Calu3 (cell line): ENCODE measurements around the gene ABCA4. TPM values are rescaled to one million over a fixed set of nuclear protein-coding genes. Genes with fewer than 3 reads are reported as not detected.
"Not testable (repeated sequence)": the region's sequence is repeated elsewhere in the genome, so short reads cannot be mapped to it uniquely, and the experiment has no call there.

ENCODE experiments used
- Bru-seq: library from RNA; stranded (reverse); fragments of 400-500 nt; gene quantifications from one replicate; lab custom pipeline; 2021; lab: Mats Ljungman, UMichigan
- BruChase-seq, 2 experiments: library from RNA; stranded (reverse); fragments of 400-500 nt; gene quantifications; one replicate each; lab custom pipeline; 2021; lab: Mats Ljungman, UMichigan
- BruUV-seq: library from RNA; stranded (reverse); fragments of 400-500 nt; replicated peaks from 2 replicates; lab custom pipeline; 2021; lab: Mats Ljungman, UMichigan
- CTCF ChIA-PET: fragments of 300-600 bp; sonication (Branson Sonifier 250); formaldehyde crosslinking; loops from one replicate; lab custom pipeline; 2022; ENCODE audit warnings: antibody characterized with exemption; lab: Charles Lee
- DNase-seq: peaks from one replicate; pipeline ENCODE4 v3.0.0; 2022
- H3K27ac Mint-ChIP-seq: one replicate; pipeline ENCODE4 v1.8.0; 2022; ENCODE audit warnings: mixed read lengths; ENCODE audit not compliant: unreplicated experiment
- H3K27me3 Mint-ChIP-seq: one replicate; pipeline ENCODE4 v1.8.0; 2022; ENCODE audit warnings: mixed read lengths; ENCODE audit not compliant: unreplicated experiment
- H3K36me3 Mint-ChIP-seq: one replicate; pipeline ENCODE4 v1.8.0; 2022; ENCODE audit warnings: mild to moderate bottlenecking, moderate library complexity, mixed read lengths; ENCODE audit not compliant: insufficient read depth, unreplicated experiment
- H3K4me1 Mint-ChIP-seq: one replicate; pipeline ENCODE4 v1.8.0; 2022; ENCODE audit warnings: mild to moderate bottlenecking, low read depth, mixed read lengths; ENCODE audit not compliant: unreplicated experiment
- H3K4me3 Mint-ChIP-seq: one replicate; pipeline ENCODE4 v1.8.0; 2022; ENCODE audit warnings: mild to moderate bottlenecking, low read depth, moderate library complexity, mixed read lengths; ENCODE audit not compliant: unreplicated experiment
- H3K9me3 Mint-ChIP-seq: one replicate; pipeline ENCODE4 v1.8.0; 2022; ENCODE audit warnings: low read depth, mixed read lengths; ENCODE audit not compliant: unreplicated experiment
- intact Hi-C: fragments of 100-400 bp; cut with micrococcal nuclease; formaldehyde crosslinking; loops from one replicate; pipeline ENCODE4 v1.10.0; 2022; ENCODE audit not compliant: unreplicated experiment
- long read RNA-seq: library from polyadenylated mRNA; stranded (forward); transcript quantifications from one replicate; pipeline ENCODE4 v2.0.0, GENCODE V29; 2022
- total RNA-seq: library from RNA; stranded (reverse); gene quantifications from 2 replicates; pipeline ENCODE4 v1.2.3, GENCODE V29; 2022
- TF ChIP-seq, protein P1 (sequence below): fragments of 200-600 bp; IDR thresholded peaks from one replicate; pipeline ENCODE4 v1.8.0; 2022; ENCODE audit warnings: antibody characterized with exemption; ENCODE audit not compliant: unreplicated experiment

The ABCA4 gene
- 0.31 and 0.37 TPM in 2 replicates for total RNA-seq
- percentile 7 among the genes with signal in this experiment for Bru-seq, nascent RNA
- percentile 12 among the genes with signal in this experiment for BruChase-seq, experiment 1, labeled RNA remaining after a 6-hour chase
- BruChase-seq, experiment 2, labeled RNA remaining after a 2-hour chase = percentile 7 among the genes with signal in this experiment
- long read RNA-seq = 0 reads

DNA sequence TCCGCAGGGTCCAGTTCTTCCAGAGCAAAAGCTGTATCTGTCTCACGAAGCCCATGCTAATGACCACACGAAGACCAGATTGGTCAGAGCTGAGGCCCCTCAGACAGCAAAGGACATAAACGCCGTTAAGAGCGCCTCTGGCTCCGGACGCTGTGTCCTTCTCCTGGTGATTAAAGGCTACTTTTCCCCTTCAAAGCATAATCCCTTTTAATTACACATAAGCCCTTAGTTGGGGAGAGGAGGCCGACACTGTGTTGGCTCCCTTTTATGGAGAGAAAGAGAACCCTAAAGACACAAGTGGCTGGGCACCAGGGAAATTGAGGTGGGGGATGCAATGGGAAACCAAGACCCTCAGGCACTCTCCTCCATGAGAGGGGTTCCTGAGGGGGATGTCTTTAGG, at the start of gene ABCA4:
Gene ABCA4 (minus strand): TSS at position 158 of the 400 bp plus-strand sequence. CDS start 103 bp downstream, at position 55.
- intact Hi-C loops = no loop called here
- Mint-ChIP-seq H3K4me3 (no peak within 1 kb of the TSS), H3K36me3 (peaks cover 4% of the 10 kb centered on the region), H3K4me1 (peaks cover 13% of the 10 kb centered on the region), H3K27ac (no peak within 1 kb of the TSS), H3K9me3 (no peaks in the 10 kb centered on the region), H3K27me3 (peaks cover 8% of the 10 kb centered on the region)
- TF ChIP-seq, protein P1, sequence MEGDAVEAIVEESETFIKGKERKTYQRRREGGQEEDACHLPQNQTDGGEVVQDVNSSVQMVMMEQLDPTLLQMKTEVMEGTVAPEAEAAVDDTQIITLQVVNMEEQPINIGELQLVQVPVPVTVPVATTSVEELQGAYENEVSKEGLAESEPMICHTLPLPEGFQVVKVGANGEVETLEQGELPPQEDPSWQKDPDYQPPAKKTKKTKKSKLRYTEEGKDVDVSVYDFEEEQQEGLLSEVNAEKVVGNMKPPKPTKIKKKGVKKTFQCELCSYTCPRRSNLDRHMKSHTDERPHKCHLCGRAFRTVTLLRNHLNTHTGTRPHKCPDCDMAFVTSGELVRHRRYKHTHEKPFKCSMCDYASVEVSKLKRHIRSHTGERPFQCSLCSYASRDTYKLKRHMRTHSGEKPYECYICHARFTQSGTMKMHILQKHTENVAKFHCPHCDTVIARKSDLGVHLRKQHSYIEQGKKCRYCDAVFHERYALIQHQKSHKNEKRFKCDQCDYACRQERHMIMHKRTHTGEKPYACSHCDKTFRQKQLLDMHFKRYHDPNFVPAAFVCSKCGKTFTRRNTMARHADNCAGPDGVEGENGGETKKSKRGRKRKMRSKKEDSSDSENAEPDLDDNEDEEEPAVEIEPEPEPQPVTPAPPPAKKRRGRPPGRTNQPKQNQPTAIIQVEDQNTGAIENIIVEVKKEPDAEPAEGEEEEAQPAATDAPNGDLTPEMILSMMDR = no peak
- no TSS peak for BruUV-seq
- CTCF ChIA-PET = no interaction called here
- no peak for DNase-seq

DNA sequence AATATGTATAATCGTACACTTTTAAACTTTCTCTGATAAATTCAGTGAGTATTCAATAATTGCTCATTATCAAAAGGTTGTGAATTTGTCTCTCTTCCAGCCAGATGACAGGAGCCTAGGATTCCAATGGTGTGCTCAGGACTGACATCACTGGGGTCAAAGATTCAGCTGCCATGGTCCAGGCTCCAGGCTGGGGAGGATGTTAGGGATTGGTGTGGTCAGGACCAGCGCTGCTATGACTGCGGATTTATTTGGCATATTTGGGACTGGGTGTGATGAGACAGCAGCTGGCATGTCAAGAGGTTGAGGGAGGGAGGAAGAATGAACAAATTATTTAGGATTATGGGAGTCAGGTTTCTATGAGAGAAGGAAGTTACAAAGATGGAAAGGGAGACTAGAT, 48.2 kb upstream of the ABCA4 start:
- CTCF ChIA-PET = no interaction called here
- TF ChIP-seq, protein P1 = no peak
- no peak for DNase-seq
- H3K9me3 Mint-ChIP-seq = peaks cover 3% of the 10 kb centered on the region
- no peak overlapping the region for H3K4me3 Mint-ChIP-seq
- H3K27me3 Mint-ChIP-seq = no peaks in the 10 kb centered on the region
- no peaks in the 10 kb centered on the region for H3K4me1 Mint-ChIP-seq
- H3K36me3 Mint-ChIP-seq = peaks cover 49% of the 10 kb centered on the region
- BruUV-seq = no TSS peak
- intact Hi-C loops = no loop called here
- H3K27ac Mint-ChIP-seq = no peak overlapping the region

DNA sequence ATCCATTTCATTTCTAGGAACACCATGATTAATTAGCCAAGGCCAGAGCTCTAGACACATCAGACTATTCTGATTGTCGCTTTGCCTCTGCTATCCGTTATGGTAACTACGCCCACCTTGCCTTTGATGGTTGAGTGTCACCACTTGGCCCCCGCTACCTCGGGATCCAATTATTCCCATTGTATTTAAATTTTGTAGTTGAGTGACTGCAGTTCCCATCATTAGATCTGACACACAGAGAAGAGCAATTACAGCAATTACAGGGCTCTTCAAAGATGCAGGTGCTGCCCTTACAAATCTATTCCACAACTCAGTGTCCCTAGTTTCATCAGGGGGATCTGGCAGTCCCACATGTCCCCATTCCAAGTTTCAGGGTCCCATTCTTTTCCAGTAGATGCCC, 44.9 kb upstream of the ABCA4 start:
- Mint-ChIP-seq H3K9me3 (peaks cover 3% of the 10 kb centered on the region), H3K27ac (peak overlapping the region; percentile 44), H3K36me3 (peaks cover 27% of the 10 kb centered on the region), H3K4me1 (no peaks in the 10 kb centered on the region), H3K27me3 (no peaks in the 10 kb centered on the region), H3K4me3 (no peak overlapping the region)
- CTCF ChIA-PET = no interaction called here
- TF ChIP-seq, protein P1 = no peak
- no TSS peak for BruUV-seq
- intact Hi-C loops = no loop called here
- DNase-seq = no peak

DNA sequence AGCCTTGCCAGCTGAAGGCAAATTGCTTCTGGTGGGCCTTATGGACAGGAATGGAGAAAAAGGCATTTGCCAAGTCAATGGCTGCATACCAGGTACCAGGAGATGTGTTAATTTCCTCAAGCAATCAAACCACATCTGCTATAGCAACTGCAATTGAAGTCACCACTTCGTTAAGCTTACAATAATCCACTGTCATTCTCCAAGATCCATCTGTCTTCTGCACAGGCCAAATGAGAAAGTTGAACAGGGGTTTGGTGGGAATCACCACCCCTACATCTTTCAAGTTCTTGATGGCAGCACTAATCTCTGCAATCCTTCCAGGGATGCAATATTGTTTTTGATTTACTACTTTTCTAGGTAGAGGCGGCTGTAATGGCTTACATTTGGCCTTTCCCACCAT, 43.9 kb upstream of the ABCA4 start:
- DNase-seq, H3K9me3 Mint-ChIP-seq, intact Hi-C loops, CTCF ChIA-PET, H3K4me1 Mint-ChIP-seq, H3K27me3 Mint-ChIP-seq, H3K27ac Mint-ChIP-seq, BruUV-seq, H3K4me3 Mint-ChIP-seq: not testable (repeated sequence)
- H3K36me3 Mint-ChIP-seq = peaks cover 25% of the 10 kb centered on the region

DNA sequence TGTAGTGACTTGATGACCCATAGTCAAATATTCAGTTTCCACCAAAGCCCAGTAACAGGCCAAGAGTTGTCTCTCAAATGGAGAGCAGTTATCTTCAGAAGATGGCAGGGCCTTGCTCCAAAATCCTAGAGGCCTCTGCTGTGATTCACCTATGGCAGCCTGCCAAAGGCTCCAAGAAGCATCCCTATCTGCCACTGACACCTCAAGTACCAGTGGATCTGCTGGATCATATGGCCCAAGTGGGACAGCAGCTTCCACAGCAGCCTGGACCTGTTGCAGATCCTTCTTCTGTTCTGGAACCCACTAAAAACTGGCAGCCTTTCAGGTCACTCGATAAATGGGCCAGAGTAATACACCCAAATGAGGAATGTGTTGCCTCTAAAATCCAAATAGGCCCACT, 43.2 kb upstream of the ABCA4 start:
- H3K27ac Mint-ChIP-seq, H3K4me3 Mint-ChIP-seq, H3K9me3 Mint-ChIP-seq, BruUV-seq, H3K27me3 Mint-ChIP-seq, intact Hi-C loops, DNase-seq, CTCF ChIA-PET: not testable (repeated sequence)
- Mint-ChIP-seq H3K36me3 (peaks cover 23% of the 10 kb centered on the region), H3K4me1 (peaks cover 10% of the 10 kb centered on the region)

DNA sequence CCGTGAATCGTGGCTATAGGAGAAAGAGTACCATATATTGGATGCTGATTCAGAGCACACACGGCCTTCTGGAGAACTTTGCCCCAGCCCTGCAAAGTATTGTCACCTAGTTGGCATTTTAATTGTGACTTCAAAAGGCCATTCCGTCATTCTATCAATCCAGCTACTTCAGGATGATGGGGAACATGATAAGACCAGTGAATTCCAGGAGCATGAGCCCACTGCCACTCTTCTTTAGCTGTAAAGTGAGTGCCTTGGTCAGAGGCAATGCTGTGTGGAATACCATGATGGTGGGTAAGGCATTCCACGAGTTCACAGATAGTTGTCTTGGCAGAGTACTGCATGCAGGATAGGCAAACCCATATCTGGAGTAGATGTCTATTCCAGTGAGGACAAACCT, 42.3 kb upstream of the ABCA4 start:
- Mint-ChIP-seq H3K36me3 (peaks cover 20% of the 10 kb centered on the region), H3K4me1 (peaks cover 16% of the 10 kb centered on the region)
- H3K9me3 Mint-ChIP-seq, H3K4me3 Mint-ChIP-seq, H3K27me3 Mint-ChIP-seq, intact Hi-C loops, CTCF ChIA-PET, DNase-seq, H3K27ac Mint-ChIP-seq, BruUV-seq: not testable (repeated sequence)
